CD4-positive, alpha-beta T cell (primary cell): Measurements from ENCODE around the gene VAV2. TPM values are rescaled to one million over a fixed set of nuclear protein-coding genes. Genes with fewer than 3 reads are reported as not detected.

Experiments used
- ATAC-seq: fragments of 200-7000 bp; cut with Tn5 transposase; one replicate; pipeline ENCODE4 v1.10.0; 2022; ENCODE audit warnings: mild to moderate bottlenecking; ENCODE audit not compliant: poor library complexity
- CTCF ChIA-PET: fragments of 350-600 bp; sonication (Branson Sonifier 250); formaldehyde crosslinking; loops from one replicate; lab custom pipeline; 2021; ENCODE audit warnings: antibody characterized with exemption, inconsistent platforms; lab: Charles Lee
- POLR2A ChIA-PET: fragments of 350-600 bp; sonication (Branson Sonifier 250); formaldehyde crosslinking; loops from one replicate; lab custom pipeline; 2021; ENCODE audit warnings: antibody characterized with exemption, inconsistent platforms; lab: Charles Lee
- DNase-seq, 14 experiments: peaks; one replicate each; pipeline ENCODE4 v3.0.0-alpha.2; 2013 to 2020; ENCODE audit warnings: mixed read lengths in 2 of 14
- H3K27ac ChIP-seq, 2 donors: one replicate each; pipeline versions ENCODE4 v1.5.1 to v1.7.0; 2013; ENCODE audit warnings: low read length in 2 of 2, low read depth in 1 of 2, mild to moderate bottlenecking in 1 of 2
- H3K27me3 ChIP-seq, 2 experiments: 1 replicate in 1 of 2; 2 replicates in 1 of 2; pipeline versions ENCODE4 v1.6.1 to v1.7.0; 2013; ENCODE audit warnings: low read length in 2 of 2, control low read depth in 1 of 2, mild to moderate bottlenecking in 1 of 2, moderate library complexity in 1 of 2; ENCODE audit not compliant: insufficient read depth in 2 of 2, control insufficient read depth in 1 of 2
- H3K36me3 ChIP-seq: one replicate; pipeline ENCODE4 v1.6.1; 2013; ENCODE audit warnings: low read length, control low read depth; ENCODE audit not compliant: insufficient read depth
- H3K4me1 ChIP-seq: one replicate; pipeline ENCODE4 v1.6.1; 2013; ENCODE audit warnings: low read length, control low read depth; ENCODE audit not compliant: insufficient read depth
- H3K4me3 ChIP-seq: one replicate; pipeline ENCODE4 v1.5.1; 2013; ENCODE audit warnings: mild to moderate bottlenecking, low read length, moderate library complexity
- H3K9me3 ChIP-seq, 2 experiments: 1 replicate in 1 of 2; 2 replicates in 1 of 2; pipeline versions ENCODE4 v1.6.1 to v1.7.0; 2013; ENCODE audit warnings: low read length in 2 of 2, mild to moderate bottlenecking in 2 of 2, control low read depth in 1 of 2, moderate library complexity in 1 of 2; ENCODE audit not compliant: control insufficient read depth in 1 of 2, insufficient read depth in 1 of 2
- H3K27ac Mint-ChIP-seq: one replicate; pipeline ENCODE4 v1.8.0; 2020; ENCODE audit warnings: mixed read lengths
- H3K27me3 Mint-ChIP-seq: one replicate; pipeline ENCODE4 v1.8.0; 2021; ENCODE audit warnings: mixed read lengths
- H3K36me3 Mint-ChIP-seq: one replicate; pipeline ENCODE4 v1.8.0; 2021; ENCODE audit warnings: low read depth, mixed read lengths
- H3K4me1 Mint-ChIP-seq: one replicate; pipeline ENCODE4 v1.8.0; 2021; ENCODE audit warnings: low read depth, mixed read lengths
- H3K4me3 Mint-ChIP-seq: one replicate; pipeline ENCODE4 v1.8.0; 2020; ENCODE audit warnings: mild to moderate bottlenecking, mixed read lengths
- H3K9me3 Mint-ChIP-seq: one replicate; pipeline ENCODE4 v1.8.0; 2020; ENCODE audit warnings: mixed read lengths
- intact Hi-C, 2 experiments: fragments of 100-400 bp; cut with DNase I in 1 of 2; cut with micrococcal nuclease in 1 of 2; formaldehyde crosslinking; loops; one replicate each; pipeline versions ENCODE4 v1.15.1 to v1.9.0; 2023 to 2025; cut with DNase I, micrococcal nuclease
- total RNA-seq, 174 experiments: library from RNA in 2 of 174; stranded (reverse) in 2 of 174; gene quantifications; one replicate each; pipeline ENCODE4 v1.2.3 and lab custom pipeline; 2021 to 2026
- TF ChIP-seq, protein P1 (sequence below): fragments of 200-600 bp; IDR thresholded peaks from one replicate; pipeline ENCODE4 v1.8.0; 2022; ENCODE audit warnings: antibody characterized with exemption, mild to moderate bottlenecking

Gene VAV2
- total RNA-seq, 2 experiments from 2014 or later = 1.6 to 1.7 TPM

DNA sequence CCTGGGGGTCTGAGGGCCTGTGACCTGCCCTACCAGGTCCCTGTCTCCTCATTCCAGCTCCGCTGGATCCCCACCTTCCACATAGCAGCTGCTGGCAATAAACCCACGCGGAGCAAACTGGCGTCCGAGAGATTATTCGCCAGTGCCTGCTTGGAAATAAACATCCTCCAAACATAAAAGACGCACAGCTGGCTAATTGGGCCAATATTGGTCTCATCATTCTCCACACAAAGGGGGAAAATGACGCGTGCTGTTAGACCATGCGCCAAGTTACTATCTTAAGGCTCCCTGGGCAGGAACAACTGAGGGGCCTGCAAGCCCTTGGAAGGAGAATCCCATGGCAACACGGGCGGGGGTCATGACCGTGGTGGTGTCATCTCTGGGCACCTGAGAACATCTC, 180.7 kb downstream of the VAV2 start:
- no peak for DNase-seq
- no peaks in the 10 kb centered on the region for H3K36me3 Mint-ChIP-seq
- Histone ChIP-seq H3K4me1 (no peaks in the 10 kb centered on the region), H3K4me3 (no peak overlapping the region), H3K27me3 (no peaks in the 10 kb centered on the region), H3K36me3 (no peaks in the 10 kb centered on the region), H3K9me3 (no peaks in the 10 kb centered on the region), H3K27ac (no peak overlapping the region)
- no peaks in the 10 kb centered on the region for H3K9me3 Mint-ChIP-seq
- H3K4me3 Mint-ChIP-seq = no peak overlapping the region
- CTCF ChIA-PET = no interaction called here
- no peak for ATAC-seq
- no peaks in the 10 kb centered on the region for H3K4me1 Mint-ChIP-seq
- TF ChIP-seq, protein P1, sequence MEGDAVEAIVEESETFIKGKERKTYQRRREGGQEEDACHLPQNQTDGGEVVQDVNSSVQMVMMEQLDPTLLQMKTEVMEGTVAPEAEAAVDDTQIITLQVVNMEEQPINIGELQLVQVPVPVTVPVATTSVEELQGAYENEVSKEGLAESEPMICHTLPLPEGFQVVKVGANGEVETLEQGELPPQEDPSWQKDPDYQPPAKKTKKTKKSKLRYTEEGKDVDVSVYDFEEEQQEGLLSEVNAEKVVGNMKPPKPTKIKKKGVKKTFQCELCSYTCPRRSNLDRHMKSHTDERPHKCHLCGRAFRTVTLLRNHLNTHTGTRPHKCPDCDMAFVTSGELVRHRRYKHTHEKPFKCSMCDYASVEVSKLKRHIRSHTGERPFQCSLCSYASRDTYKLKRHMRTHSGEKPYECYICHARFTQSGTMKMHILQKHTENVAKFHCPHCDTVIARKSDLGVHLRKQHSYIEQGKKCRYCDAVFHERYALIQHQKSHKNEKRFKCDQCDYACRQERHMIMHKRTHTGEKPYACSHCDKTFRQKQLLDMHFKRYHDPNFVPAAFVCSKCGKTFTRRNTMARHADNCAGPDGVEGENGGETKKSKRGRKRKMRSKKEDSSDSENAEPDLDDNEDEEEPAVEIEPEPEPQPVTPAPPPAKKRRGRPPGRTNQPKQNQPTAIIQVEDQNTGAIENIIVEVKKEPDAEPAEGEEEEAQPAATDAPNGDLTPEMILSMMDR = no peak
- POLR2A ChIA-PET = interaction anchor here (0.6 kb wide), 1 partner anchor 352 kb away, joined by 3 read pairs; the partner anchor contains the start of gene CACFD1
- no peaks in the 10 kb centered on the region for H3K27me3 Mint-ChIP-seq
- H3K27ac Mint-ChIP-seq = no peak overlapping the region
- intact Hi-C loops = no loop called here

DNA sequence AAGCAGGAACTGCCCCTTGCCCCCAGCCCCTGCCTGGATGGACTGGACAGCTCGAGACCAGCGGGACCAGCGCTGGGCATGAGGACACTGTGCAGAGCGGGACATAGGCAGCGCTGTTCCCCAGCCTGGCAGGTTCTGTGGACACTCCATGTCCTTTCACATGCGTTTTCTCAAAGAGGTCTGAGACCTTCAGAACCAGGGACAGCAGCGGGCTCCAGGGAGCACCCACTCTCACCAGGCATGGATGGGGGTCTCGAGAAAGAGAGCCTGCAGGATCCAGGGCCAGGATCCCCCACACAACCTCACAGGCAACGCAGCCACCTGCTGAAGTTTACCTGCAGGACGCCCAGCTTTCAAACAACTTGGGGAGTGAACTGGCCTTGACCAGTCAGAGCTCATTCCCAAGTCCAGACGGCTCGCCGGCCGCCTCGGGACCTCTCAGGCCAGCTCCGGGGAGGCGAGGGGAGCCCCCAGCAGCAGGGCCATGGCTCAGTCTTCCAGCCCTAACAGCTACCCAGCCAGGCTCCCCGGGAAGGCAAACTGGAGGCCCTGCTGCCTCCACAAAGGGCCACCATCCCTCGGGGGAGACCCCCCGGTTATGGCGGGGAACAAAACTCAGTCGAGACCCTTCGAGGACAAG, 181.4 kb downstream of the VAV2 start:
- H3K27ac ChIP-seq = no peak overlapping the region
- no peak for ATAC-seq
- CTCF ChIA-PET = no interaction called here
- H3K9me3 Mint-ChIP-seq = no peaks in the 10 kb centered on the region
- H3K36me3 ChIP-seq = no peaks in the 10 kb centered on the region
- POLR2A ChIA-PET = interaction anchor here (0.6 kb wide), 1 partner anchor 351 kb away, joined by 3 read pairs; the partner anchor contains the start of gene CACFD1
- H3K27me3 Mint-ChIP-seq = no peaks in the 10 kb centered on the region
- H3K27ac Mint-ChIP-seq = no peak overlapping the region
- no peak overlapping the region for H3K4me3 Mint-ChIP-seq
- no peak overlapping the region for H3K4me3 ChIP-seq
- TF ChIP-seq, protein P1 = no peak
- no peak for DNase-seq
- no peaks in the 10 kb centered on the region for H3K36me3 Mint-ChIP-seq
- intact Hi-C loops = no loop called here
- H3K4me1 Mint-ChIP-seq = no peaks in the 10 kb centered on the region
- H3K9me3 ChIP-seq = no peaks in the 10 kb centered on the region
- no peaks in the 10 kb centered on the region for H3K27me3 ChIP-seq
- H3K4me1 ChIP-seq = no peaks in the 10 kb centered on the region

DNA sequence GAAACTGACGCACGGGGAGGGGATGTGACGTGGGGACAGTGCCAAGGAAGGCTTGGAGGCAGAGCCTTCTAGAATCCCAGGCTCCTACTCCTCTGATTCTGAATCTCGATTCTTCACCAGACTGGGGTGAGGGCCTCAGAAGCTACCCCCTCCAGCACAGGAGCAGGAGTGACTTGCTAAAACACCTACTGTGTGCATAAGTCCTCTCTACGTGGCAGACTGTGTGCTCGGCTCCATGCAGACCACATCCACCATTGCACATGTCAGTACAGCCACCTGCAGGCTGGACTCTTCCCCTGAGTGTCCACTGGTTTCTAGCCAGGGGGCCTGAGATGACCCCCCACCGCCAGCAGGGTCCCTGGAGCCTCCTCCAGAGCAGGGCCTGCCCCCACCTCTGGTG, 182.8 kb downstream of the VAV2 start:
- H3K4me1 ChIP-seq = no peaks in the 10 kb centered on the region
- no peaks in the 10 kb centered on the region for H3K9me3 ChIP-seq
- H3K27ac Mint-ChIP-seq = no peak overlapping the region
- TF ChIP-seq, protein P1 = no peak
- intact Hi-C loops = no loop called here
- ChIA-PET CTCF (no interaction called here), POLR2A (no interaction called here)
- no peak for DNase-seq
- no peaks in the 10 kb centered on the region for H3K36me3 Mint-ChIP-seq
- no peak overlapping the region for H3K4me3 Mint-ChIP-seq
- no peaks in the 10 kb centered on the region for H3K4me1 Mint-ChIP-seq
- H3K9me3 Mint-ChIP-seq = no peaks in the 10 kb centered on the region
- H3K36me3 ChIP-seq = no peaks in the 10 kb centered on the region
- H3K4me3 ChIP-seq = no peak overlapping the region
- no peak overlapping the region for H3K27ac ChIP-seq
- H3K27me3 ChIP-seq = no peaks in the 10 kb centered on the region
- H3K27me3 Mint-ChIP-seq = no peaks in the 10 kb centered on the region
- no peak for ATAC-seq
